H9 (cell line): ENCODE results near the gene GRID2. TPM values are rescaled to one million over a fixed set of nuclear protein-coding genes. Genes with fewer than 3 reads are reported as not detected.

Experiments
- DNase-seq: peaks from one replicate; pipeline ENCODE4 v3.0.0-alpha.2; 2017
- H2AFZ ChIP-seq: one replicate; pipeline ENCODE4 v1.6.1; 2013; ENCODE audit warnings: mild to moderate bottlenecking, low read length, control low read depth, moderate library complexity
- H2AK5ac ChIP-seq: 2 replicates; pipeline ENCODE4 v1.6.1; 2013; ENCODE audit warnings: low read length, control low read depth, mixed read lengths; ENCODE audit not compliant: insufficient read length
- H2BK120ac ChIP-seq: one replicate; pipeline ENCODE4 v1.6.1; 2013; ENCODE audit warnings: low read depth, mild to moderate bottlenecking, low read length, control low read depth, inconsistent platforms; ENCODE audit not compliant: poor library complexity, severe bottlenecking
- H2BK12ac ChIP-seq: 2 replicates; pipeline ENCODE4 v1.6.1; 2013; ENCODE audit warnings: low read length, control low read depth, mixed read lengths, low read depth; ENCODE audit not compliant: insufficient read length
- H2BK15ac ChIP-seq: 2 replicates; pipeline ENCODE4 v1.6.1; 2013; ENCODE audit warnings: low read depth, low read length, control low read depth
- H2BK20ac ChIP-seq: one replicate; pipeline ENCODE4 v1.6.1; 2013; ENCODE audit warnings: low read depth, mild to moderate bottlenecking, low read length, control low read depth, inconsistent platforms; ENCODE audit not compliant: poor library complexity, severe bottlenecking
- H2BK5ac ChIP-seq: 2 replicates; pipeline ENCODE4 v1.6.1; 2013; ENCODE audit warnings: low read length, control low read depth, mixed read lengths; ENCODE audit not compliant: insufficient read length
- H3K14ac ChIP-seq: 2 replicates; pipeline ENCODE4 v1.6.1; 2013; ENCODE audit warnings: low read length, control low read depth; ENCODE audit not compliant: insufficient read depth
- H3K18ac ChIP-seq: 2 replicates; pipeline ENCODE4 v1.6.1; 2013; ENCODE audit warnings: low read depth, mild to moderate bottlenecking, mixed read lengths, low read length, control low read depth; ENCODE audit not compliant: insufficient read length
- H3K23ac ChIP-seq: 2 replicates; pipeline ENCODE4 v1.6.1; 2013; ENCODE audit warnings: low read length, control low read depth, mixed read lengths, low read depth; ENCODE audit not compliant: insufficient read length
- H3K23me2 ChIP-seq: 2 replicates; pipeline ENCODE4 v1.6.1; 2013; ENCODE audit warnings: low read depth, mild to moderate bottlenecking, mixed read lengths, low read length, control low read depth; ENCODE audit not compliant: insufficient read length, poor library complexity, severe bottlenecking
- H3K27ac ChIP-seq: 2 replicates; pipeline ENCODE4 v1.5.1; 2013; ENCODE audit warnings: low read length, control low read depth, mixed read lengths, low read depth; ENCODE audit not compliant: insufficient read length
- H3K27me3 ChIP-seq: 2 replicates; pipeline ENCODE4 v1.6.1; 2013; ENCODE audit warnings: low read length, control low read depth, inconsistent platforms; ENCODE audit not compliant: insufficient read depth
- H3K4ac ChIP-seq: 2 replicates; pipeline ENCODE4 v1.6.1; 2013; ENCODE audit warnings: low read depth, mild to moderate bottlenecking, control low read depth, inconsistent platforms, low read length, moderate library complexity
- H3K4me1 ChIP-seq: 2 replicates; pipeline ENCODE4 v1.6.1; 2013; ENCODE audit warnings: low read length, control low read depth, inconsistent platforms; ENCODE audit not compliant: insufficient read depth
- H3K4me2 ChIP-seq: 2 replicates; pipeline ENCODE4 v1.6.1; 2013; ENCODE audit warnings: low read length, control low read depth, mixed read lengths; ENCODE audit not compliant: insufficient read length, insufficient read depth
- H3K56ac ChIP-seq: 2 replicates; pipeline ENCODE4 v1.6.1; 2013; ENCODE audit warnings: low read depth, mild to moderate bottlenecking, mixed read lengths, low read length, control low read depth; ENCODE audit not compliant: insufficient read length
- H3K79me1 ChIP-seq: 2 replicates; pipeline ENCODE4 v1.6.1; 2013; ENCODE audit warnings: low read depth, mild to moderate bottlenecking, moderate library complexity, low read length, control low read depth, inconsistent platforms; ENCODE audit not compliant: insufficient read depth, poor library complexity, severe bottlenecking
- H3K79me2 ChIP-seq: 2 replicates; pipeline ENCODE4 v1.6.1; 2013; ENCODE audit warnings: low read length, control low read depth, inconsistent platforms; ENCODE audit not compliant: insufficient read depth
- H3K9ac ChIP-seq: 2 replicates; pipeline ENCODE4 v1.6.1; 2013; ENCODE audit warnings: low read length, control low read depth, mixed read lengths; ENCODE audit not compliant: insufficient read length; ENCODE audit errors: extremely low read depth
- H3K9me3 ChIP-seq: one replicate; pipeline ENCODE4 v1.6.1; 2013; ENCODE audit warnings: low read depth, low read length, inconsistent platforms; ENCODE audit not compliant: control insufficient read depth
- H3T11ph ChIP-seq: one replicate; pipeline ENCODE4 v1.6.1; 2013; ENCODE audit warnings: mild to moderate bottlenecking, low read length, control low read depth, inconsistent platforms
- H4K20me1 ChIP-seq: one replicate; pipeline ENCODE4 v1.6.1; 2013; ENCODE audit not compliant: control insufficient read depth, insufficient read length, insufficient read depth
- H4K5ac ChIP-seq: 2 replicates; pipeline ENCODE4 v1.6.1; 2013; ENCODE audit warnings: low read depth, mild to moderate bottlenecking, mixed read lengths, low read length, control low read depth; ENCODE audit not compliant: insufficient read length
- H4K8ac ChIP-seq: replicated peaks from 2 replicates; pipeline ENCODE4 v1.6.1; 2013; ENCODE audit warnings: low read length, control low read depth, mixed read lengths, low read depth; ENCODE audit not compliant: insufficient read length
- H4K91ac ChIP-seq: 2 replicates; pipeline ENCODE4 v1.6.1; 2013; ENCODE audit warnings: low read depth, mild to moderate bottlenecking, moderate library complexity, mixed read lengths, low read length, control low read depth; ENCODE audit not compliant: insufficient read length
- H3K27ac Mint-ChIP-seq, 3 experiments: 2 replicates in 2 of 3; 3 replicates in 1 of 3; pipeline ENCODE4 v1.8.0; 2020 to 2021; ENCODE audit warnings: mixed read lengths in 3 of 3, mild to moderate bottlenecking in 1 of 3, moderate library complexity in 1 of 3
- H3K27me3 Mint-ChIP-seq: 2 replicates; pipeline ENCODE4 v1.8.0; 2021; ENCODE audit warnings: low read depth, mild to moderate bottlenecking, moderate library complexity, mixed read lengths
- H3K36me3 Mint-ChIP-seq, 3 experiments: 2 replicates in 2 of 3; 3 replicates in 1 of 3; pipeline ENCODE4 v1.8.0; 2020 to 2021; ENCODE audit warnings: low read depth in 3 of 3, mixed read lengths in 3 of 3; ENCODE audit not compliant: insufficient read depth in 1 of 3
- H3K4me1 Mint-ChIP-seq, 2 experiments: 2 replicates each; pipeline ENCODE4 v1.8.0; 2020; ENCODE audit warnings: mixed read lengths in 2 of 2
- H3K4me3 Mint-ChIP-seq, 2 experiments: 2 replicates in 1 of 2; 3 replicates in 1 of 2; pipeline ENCODE4 v1.8.0; 2020 to 2021; ENCODE audit warnings: mild to moderate bottlenecking in 2 of 2, mixed read lengths in 2 of 2, moderate library complexity in 1 of 2
- H3K9me3 Mint-ChIP-seq, 2 experiments: 2 replicates in 1 of 2; 3 replicates in 1 of 2; pipeline ENCODE4 v1.8.0; 2020; ENCODE audit warnings: mild to moderate bottlenecking in 2 of 2, mixed read lengths in 2 of 2, moderate library complexity in 1 of 2
- CTCF ChIP-seq: fragments of 200-600 bp; sonication (generic); conservative IDR thresholded peaks from 3 replicates; pipeline ENCODE4 v1.8.0; 2021; ENCODE audit warnings: antibody characterized with exemption, mild to moderate bottlenecking
- total RNA-seq: library from RNA; stranded (reverse); gene quantifications from 2 replicates; pipeline ENCODE4 v1.2.1, GENCODE V29; 2021

The GRID2 gene
- total RNA-seq, 1 experiment from 2014 or later: 21.8 TPM

DNA sequence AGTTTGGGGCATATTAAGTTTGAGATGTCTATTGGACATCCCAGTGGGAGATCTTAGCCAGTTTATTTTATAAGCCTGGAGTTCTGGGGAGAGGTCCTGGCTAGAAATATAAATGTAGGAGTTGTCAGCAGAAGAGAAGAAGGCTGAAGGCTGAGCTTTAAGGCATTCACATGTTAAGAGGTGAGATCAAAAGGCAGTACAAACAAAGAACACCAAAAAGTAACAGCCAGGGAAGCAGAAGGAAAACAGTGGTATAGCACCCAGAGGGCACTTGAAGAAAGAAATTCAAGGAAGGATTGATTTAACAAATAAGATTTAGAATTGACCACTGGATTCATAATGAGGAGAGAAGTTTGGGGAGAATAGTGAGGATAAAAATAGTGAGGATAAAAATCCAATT is 1383.5 kb downstream of the GRID2 start:
- no peak overlapping the region for H3K56ac ChIP-seq
- no peak overlapping the region for H2BK12ac ChIP-seq
- Mint-ChIP-seq H3K27me3 (no peaks in the 10 kb centered on the region), H3K4me3 (no peak overlapping the region), H3K9me3 (no peaks in the 10 kb centered on the region), H3K4me1 (0 out of 4 replicates have a peak, but pooled peaks cover 0 to 3% of the 10 kb centered on the region in 2 experiments), H3K27ac (no peak overlapping the region), H3K36me3 (no peaks in the 10 kb centered on the region)
- H3K4me1 ChIP-seq: no peaks in the 10 kb centered on the region; the same call in 1 of the 2 replicates
- no peaks in the 10 kb centered on the region for H4K20me1 ChIP-seq
- H3K18ac ChIP-seq: no peak overlapping the region
- H3K9me3 ChIP-seq: no peaks in the 10 kb centered on the region
- no peak overlapping the region for H3K23ac ChIP-seq
- H2BK15ac ChIP-seq: no peak overlapping the region
- H4K91ac ChIP-seq: no peak overlapping the region
- no peak for DNase-seq
- no peak overlapping the region for H2AFZ ChIP-seq
- no peaks in the 10 kb centered on the region for H3K23me2 ChIP-seq
- H3K27ac ChIP-seq: no peak overlapping the region
- H2BK120ac ChIP-seq: no peak overlapping the region
- H4K5ac ChIP-seq: no peak overlapping the region
- no peak overlapping the region for H3K9ac ChIP-seq
- no peak overlapping the region for H2BK20ac ChIP-seq
- H2AK5ac ChIP-seq: no peak overlapping the region
- H3K14ac ChIP-seq: no peak overlapping the region
- H3K4me2 ChIP-seq: no peak overlapping the region
- no peaks in the 10 kb centered on the region for H3K79me1 ChIP-seq
- H2BK5ac ChIP-seq: no peak overlapping the region
- no peak overlapping the region for H4K8ac ChIP-seq
- H3T11ph ChIP-seq: no peak overlapping the region
- TF ChIP-seq CTCF: no peak
- H3K79me2 ChIP-seq: no peaks in the 10 kb centered on the region
- no peaks in the 10 kb centered on the region for H3K27me3 ChIP-seq
- no peak overlapping the region for H3K4ac ChIP-seq
